ENCODE data around the gene MTREX. TPM values are rescaled to one million over a fixed set of nuclear protein-coding genes. Genes with fewer than 3 reads are reported as not detected.

Gene MTREX
- total and polyA plus RNA-seq, 10 of the 15 experiments (the other 5 are each of a cell fraction or from before 2014, with no cell fraction given), result 20.1 to 102 (median 49.0) TPM

DNA sequence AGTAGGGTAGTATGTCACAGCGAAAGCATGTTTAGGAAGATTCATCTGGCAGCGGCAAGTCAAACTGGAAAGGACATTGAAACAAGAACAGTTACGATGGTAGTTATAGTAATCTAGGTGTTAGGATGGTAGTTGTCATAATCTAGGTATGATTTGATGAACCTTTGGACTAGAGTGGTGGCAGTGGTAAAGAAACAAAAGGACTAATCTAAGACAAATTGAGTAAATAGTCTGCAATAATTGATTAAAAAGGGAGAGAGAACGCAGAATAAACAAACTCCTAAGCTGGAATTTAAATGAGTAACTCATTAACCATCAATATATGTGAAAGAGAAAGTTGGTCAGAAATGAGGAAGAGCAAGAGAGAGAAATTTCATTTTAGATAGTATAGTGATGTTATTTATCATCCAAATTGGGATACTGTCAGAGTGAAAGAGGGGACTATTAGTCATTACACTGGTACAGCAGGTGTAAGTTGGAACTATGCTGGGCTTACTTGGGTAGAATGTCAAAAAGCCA, 56.8 kb downstream of the MTREX start (continued):
- TF ChIP-seq, protein P1, sequence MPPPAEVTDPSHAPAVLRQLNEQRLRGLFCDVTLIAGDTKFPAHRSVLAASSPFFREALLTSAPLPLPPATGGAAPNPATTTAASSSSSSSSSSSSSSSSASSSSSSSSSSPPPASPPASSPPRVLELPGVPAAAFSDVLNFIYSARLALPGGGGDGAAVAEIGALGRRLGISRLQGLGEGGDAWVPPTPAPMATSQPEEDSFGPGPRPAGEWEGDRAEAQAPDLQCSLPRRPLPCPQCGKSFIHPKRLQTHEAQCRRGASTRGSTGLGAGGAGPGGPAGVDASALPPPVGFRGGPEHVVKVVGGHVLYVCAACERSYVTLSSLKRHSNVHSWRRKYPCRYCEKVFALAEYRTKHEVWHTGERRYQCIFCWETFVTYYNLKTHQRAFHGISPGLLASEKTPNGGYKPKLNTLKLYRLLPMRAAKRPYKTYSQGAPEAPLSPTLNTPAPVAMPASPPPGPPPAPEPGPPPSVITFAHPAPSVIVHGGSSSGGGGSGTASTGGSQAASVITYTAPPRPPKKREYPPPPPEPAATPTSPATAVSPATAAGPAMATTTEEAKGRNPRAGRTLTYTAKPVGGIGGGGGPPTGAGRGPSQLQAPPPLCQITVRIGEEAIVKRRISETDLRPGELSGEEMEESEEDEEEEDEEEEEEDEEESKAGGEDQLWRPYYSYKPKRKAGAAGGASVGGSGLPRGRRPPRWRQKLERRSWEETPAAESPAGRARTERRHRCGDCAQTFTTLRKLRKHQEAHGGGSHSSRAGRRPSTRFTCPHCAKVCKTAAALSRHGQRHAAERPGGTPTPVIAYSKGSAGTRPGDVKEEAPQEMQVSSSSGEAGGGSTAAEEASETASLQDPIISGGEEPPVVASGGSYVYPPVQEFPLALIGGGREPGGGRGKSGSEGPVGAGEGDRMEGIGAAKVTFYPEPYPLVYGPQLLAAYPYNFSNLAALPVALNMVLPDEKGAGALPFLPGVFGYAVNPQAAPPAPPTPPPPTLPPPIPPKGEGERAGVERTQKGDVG (CRISPR knock-in tag; IDR thresholded peaks at IDR 0.05), result no peak
- TF ChIP-seq CEBPB (IDR thresholded peaks at IDR 0.05; ENCODE audit: borderline replicate concordance in 1 of 2, low read depth in 2 of 2, low read length in 2 of 2) (0 out of 4 replicates have a peak, but pooled peaks of 1 of the 2 experiments have one; percentile 24), GATAD2B (conservative IDR thresholded peaks at IDR 0.05; ENCODE audit: low read depth) (no peak), EGR1 (IDR thresholded peaks at IDR 0.05; ENCODE audit: borderline replicate concordance in 1 of 2, low read depth in 2 of 2, low read length in 2 of 2) (no peak), SPI1 (IDR thresholded peaks at IDR 0.05; ENCODE audit: borderline replicate concordance, insufficient read depth, low read depth, low read length) (peak; percentile 83), NFIC (IDR thresholded peaks at IDR 0.05; ENCODE audit: low read depth, low read length) (peak; percentile 96), ZNF217 (IDR thresholded peaks at IDR 0.05) (0 out of 2 replicates have a peak, but pooled peaks have one; percentile 42), ZBED1 (IDR thresholded peaks at IDR 0.05; ENCODE audit: borderline replicate concordance) (no peak)
- TF ChIP-seq, protein P2, sequence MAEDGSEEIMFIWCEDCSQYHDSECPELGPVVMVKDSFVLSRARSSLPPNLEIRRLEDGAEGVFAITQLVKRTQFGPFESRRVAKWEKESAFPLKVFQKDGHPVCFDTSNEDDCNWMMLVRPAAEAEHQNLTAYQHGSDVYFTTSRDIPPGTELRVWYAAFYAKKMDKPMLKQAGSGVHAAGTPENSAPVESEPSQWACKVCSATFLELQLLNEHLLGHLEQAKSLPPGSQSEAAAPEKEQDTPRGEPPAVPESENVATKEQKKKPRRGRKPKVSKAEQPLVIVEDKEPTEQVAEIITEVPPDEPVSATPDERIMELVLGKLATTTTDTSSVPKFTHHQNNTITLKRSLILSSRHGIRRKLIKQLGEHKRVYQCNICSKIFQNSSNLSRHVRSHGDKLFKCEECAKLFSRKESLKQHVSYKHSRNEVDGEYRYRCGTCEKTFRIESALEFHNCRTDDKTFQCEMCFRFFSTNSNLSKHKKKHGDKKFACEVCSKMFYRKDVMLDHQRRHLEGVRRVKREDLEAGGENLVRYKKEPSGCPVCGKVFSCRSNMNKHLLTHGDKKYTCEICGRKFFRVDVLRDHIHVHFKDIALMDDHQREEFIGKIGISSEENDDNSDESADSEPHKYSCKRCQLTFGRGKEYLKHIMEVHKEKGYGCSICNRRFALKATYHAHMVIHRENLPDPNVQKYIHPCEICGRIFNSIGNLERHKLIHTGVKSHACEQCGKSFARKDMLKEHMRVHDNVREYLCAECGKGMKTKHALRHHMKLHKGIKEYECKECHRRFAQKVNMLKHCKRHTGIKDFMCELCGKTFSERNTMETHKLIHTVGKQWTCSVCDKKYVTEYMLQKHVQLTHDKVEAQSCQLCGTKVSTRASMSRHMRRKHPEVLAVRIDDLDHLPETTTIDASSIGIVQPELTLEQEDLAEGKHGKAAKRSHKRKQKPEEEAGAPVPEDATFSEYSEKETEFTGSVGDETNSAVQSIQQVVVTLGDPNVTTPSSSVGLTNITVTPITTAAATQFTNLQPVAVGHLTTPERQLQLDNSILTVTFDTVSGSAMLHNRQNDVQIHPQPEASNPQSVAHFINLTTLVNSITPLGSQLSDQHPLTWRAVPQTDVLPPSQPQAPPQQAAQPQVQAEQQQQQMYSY (CRISPR knock-in tag; IDR thresholded peaks at IDR 0.05), result no peak
